ENCODE data around the gene PLEKHH1.

The PLEKHH1 gene

GRCh38 chr14:67524634-67524963 lies 8.5 kb upstream of the PLEKHH1 start:
- no peaks in the 10 kb centered on the region for H3K9me3 ChIP-seq (ENCODE audit: insufficient read depth, low read depth, low read length)
- no peak overlapping the region for H3K9ac ChIP-seq (ENCODE audit: low read depth, low read length)
- H3K36me3 ChIP-seq (ENCODE audit: insufficient read depth, low read depth, low read length), result no peaks in the 10 kb centered on the region
- H3K27ac ChIP-seq (ENCODE audit: low read length), result no peak overlapping the region
- H3K4me1 ChIP-seq (ENCODE audit: insufficient read depth, low read length), result no peaks in the 10 kb centered on the region
- peaks cover 17% of the 10 kb centered on the region; the same call in 1 of the 2 replicates for H3K27me3 ChIP-seq (ENCODE audit: insufficient read depth, low read length)
- no peak overlapping the region for H3K4me3 ChIP-seq (ENCODE audit: low read length)

DNA sequence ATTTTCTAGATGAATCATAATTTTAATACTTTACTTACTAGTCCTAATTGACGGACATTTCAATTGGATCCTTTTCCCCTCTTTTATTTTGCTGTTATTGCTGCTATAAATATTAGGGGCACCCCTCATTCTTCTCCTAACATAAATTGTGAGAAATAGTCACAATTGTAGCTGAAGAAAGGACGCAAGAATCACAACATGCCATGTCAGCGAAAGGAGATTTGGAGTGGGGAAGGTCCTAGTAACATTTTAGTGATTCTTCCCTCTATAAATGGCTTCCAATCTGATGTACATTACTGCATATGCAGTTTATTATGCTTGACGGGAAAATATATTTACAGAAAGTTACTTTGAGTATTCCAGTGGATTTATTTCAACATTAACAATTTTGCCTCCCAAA lies 7.7 kb upstream of the PLEKHH1 start:
- H3K4me3 ChIP-seq (ENCODE audit: low read length), result no peak overlapping the region
- no peaks in the 10 kb centered on the region for H3K4me1 ChIP-seq (ENCODE audit: insufficient read depth, low read length)
- H3K27ac ChIP-seq (ENCODE audit: low read length), result no peak overlapping the region
- H3K9me3 ChIP-seq (ENCODE audit: insufficient read depth, low read depth, low read length), result no peaks in the 10 kb centered on the region
- H3K27me3 ChIP-seq (ENCODE audit: insufficient read depth, low read length), result peaks cover 15% of the 10 kb centered on the region; the same call in 1 of the 2 replicates
- no peaks in the 10 kb centered on the region for H3K36me3 ChIP-seq (ENCODE audit: insufficient read depth, low read depth, low read length)
- H3K9ac ChIP-seq (ENCODE audit: low read depth, low read length), result no peak overlapping the region

GRCh38 chr14:67526181-67526580 lies 6.9 kb upstream of the PLEKHH1 start:
- Histone ChIP-seq H3K9ac (ENCODE audit: low read depth, low read length) (no peak overlapping the region), H3K4me3 (ENCODE audit: low read length) (no peak overlapping the region), H3K27me3 (ENCODE audit: insufficient read depth, low read length) (peaks cover 9% of the 10 kb centered on the region; the same call in 1 of the 2 replicates), H3K4me1 (ENCODE audit: insufficient read depth, low read length) (no peaks in the 10 kb centered on the region), H3K27ac (ENCODE audit: low read length) (no peak overlapping the region), H3K9me3 (ENCODE audit: insufficient read depth, low read depth, low read length) (no peaks in the 10 kb centered on the region), H3K36me3 (ENCODE audit: insufficient read depth, low read depth, low read length) (no peaks in the 10 kb centered on the region)

DNA sequence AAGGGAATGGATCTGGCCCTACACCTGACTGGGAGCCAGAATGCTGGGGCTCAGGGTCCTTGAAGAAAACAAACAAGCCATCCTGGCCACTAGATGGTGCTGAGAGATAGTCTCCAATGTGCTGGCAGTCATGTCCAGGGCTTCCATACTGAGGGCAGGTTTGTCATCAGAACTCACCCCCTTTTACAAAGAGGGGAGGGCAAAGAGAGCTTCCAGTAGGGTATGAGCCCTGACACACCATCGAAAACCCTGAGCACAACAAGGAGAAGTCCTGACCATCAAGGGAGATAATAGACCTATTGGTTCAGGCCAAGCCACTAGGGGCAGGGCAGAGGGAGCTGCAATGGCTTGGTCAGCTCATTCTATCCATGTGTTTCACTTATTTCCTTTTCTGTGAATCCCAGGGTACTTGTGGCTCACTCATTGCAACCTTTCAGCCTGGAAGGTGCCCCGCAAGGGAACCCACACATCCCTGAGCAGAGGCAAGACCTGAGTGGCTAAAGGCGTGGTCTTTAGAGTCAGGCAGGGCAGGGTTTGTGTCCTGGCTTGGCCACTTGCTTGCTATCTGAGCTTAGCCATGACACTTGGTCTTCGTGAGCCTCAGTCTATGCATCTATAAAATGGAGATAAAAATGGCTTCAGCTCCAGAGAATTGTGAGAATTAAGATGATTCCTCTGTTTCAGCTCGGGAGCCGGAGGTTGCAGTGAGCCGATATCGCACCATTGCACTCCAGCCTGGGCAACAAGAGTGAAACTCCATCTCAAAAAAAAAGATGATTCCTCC lies 6.2 kb upstream of the PLEKHH1 start:
- Histone ChIP-seq H3K4me3 (ENCODE audit: low read length) (no peak overlapping the region), H3K27me3 (ENCODE audit: insufficient read depth, low read length) (peaks cover 10% of the 10 kb centered on the region), H3K9ac (ENCODE audit: low read depth, low read length) (no peak overlapping the region), H3K27ac (ENCODE audit: low read length) (no peak overlapping the region), H3K4me1 (ENCODE audit: insufficient read depth, low read length) (no peaks in the 10 kb centered on the region), H3K9me3 (ENCODE audit: insufficient read depth, low read depth, low read length) (no peaks in the 10 kb centered on the region), H3K36me3 (ENCODE audit: insufficient read depth, low read depth, low read length) (no peaks in the 10 kb centered on the region)

DNA sequence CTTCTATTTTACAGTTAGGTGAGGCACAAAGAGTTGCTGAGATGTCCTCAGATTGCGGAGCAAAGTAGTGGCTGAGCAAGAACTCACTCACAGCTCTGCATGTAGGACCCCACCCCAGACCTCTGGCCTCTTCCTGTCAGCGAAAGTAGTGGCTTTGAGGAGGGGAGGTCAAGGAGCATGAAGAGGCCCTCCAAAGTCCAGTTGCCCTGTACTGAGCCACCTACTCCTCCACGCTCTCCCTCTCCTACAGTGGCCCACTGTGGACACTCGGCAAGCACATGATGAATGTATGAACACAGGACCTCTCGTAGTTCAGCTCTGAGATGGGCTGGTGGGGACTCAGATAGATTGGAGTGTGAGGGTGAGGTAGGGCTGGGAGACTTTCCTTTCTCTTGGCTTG lies 5.3 kb upstream of the PLEKHH1 start:
- Histone ChIP-seq H3K4me1 (ENCODE audit: insufficient read depth, low read length) (no peaks in the 10 kb centered on the region), H3K36me3 (ENCODE audit: insufficient read depth, low read depth, low read length) (no peaks in the 10 kb centered on the region), H3K27me3 (ENCODE audit: insufficient read depth, low read length) (peaks cover 16% of the 10 kb centered on the region), H3K9ac (ENCODE audit: low read depth, low read length) (no peak overlapping the region), H3K27ac (ENCODE audit: low read length) (no peak overlapping the region), H3K4me3 (ENCODE audit: low read length) (no peak overlapping the region), H3K9me3 (ENCODE audit: insufficient read depth, low read depth, low read length) (no peaks in the 10 kb centered on the region)

- Histone ChIP-seq H3K27ac (ENCODE audit: low read length) (no peak overlapping the region), H3K9ac (ENCODE audit: low read depth, low read length) (no peak overlapping the region), H3K27me3 (ENCODE audit: insufficient read depth, low read length) (peaks cover 16% of the 10 kb centered on the region), H3K36me3 (ENCODE audit: insufficient read depth, low read depth, low read length) (no peaks in the 10 kb centered on the region), H3K4me1 (ENCODE audit: insufficient read depth, low read length) (no peaks in the 10 kb centered on the region), H3K4me3 (ENCODE audit: low read length) (no peak overlapping the region), H3K9me3 (ENCODE audit: insufficient read depth, low read depth, low read length) (no peaks in the 10 kb centered on the region)
These were observed 4.8 kb upstream of the PLEKHH1 start for GRCh38 chr14:67528276-67528675.

DNA sequence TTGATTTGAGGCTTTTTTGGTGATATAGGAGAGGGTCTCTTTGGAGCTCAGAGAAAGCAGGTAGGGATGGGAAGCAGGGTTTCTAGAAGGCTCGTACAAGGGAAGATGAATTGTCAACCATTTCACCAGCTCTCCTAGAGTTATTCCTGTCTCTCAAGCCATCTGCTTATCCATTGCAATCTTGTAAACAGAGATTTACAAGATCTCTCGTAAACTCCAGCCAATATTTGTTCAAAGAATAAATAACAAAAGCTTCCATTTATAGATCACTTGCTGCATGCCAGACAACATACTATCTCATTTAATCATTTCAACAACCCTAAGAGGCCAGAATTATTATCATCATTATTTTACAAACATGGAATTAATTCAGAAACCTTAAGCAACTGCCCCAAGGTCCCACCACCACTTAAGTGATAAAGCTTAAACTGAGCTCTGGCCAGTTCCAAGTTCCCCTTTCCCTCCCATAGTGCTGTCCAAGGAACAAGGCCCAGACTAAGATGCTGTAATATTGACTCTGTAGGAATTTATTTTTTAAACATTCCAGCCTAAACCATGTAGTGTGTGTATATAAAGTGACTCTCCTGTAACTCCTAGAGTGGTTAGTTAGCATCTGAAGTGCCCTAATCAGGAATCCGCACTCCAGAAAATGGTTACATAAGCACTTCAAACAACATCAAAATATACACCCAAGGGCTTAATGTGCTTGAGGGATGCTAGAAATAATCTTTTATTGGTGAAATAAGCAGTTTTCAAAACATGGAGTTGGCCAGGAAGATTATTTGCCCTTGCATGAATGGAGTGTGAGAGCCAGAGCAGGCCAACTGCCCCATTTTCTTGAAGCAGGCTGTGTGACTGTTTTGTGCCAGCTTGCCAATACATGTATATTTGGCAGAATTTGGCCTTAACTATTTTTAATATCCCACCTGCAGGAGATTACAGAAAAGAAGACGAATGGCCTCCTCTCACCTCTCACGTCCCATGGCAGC lies 2.8 kb upstream of the PLEKHH1 start:
- H3K4me1 ChIP-seq (ENCODE audit: insufficient read depth, low read length), result peaks cover 3% of the 10 kb centered on the region; the same call in 1 of the 2 replicates
- H3K9ac ChIP-seq (ENCODE audit: low read depth, low read length), result no peak overlapping the region
- H3K27me3 ChIP-seq (ENCODE audit: insufficient read depth, low read length), result peaks cover 25% of the 10 kb centered on the region
- H3K36me3 ChIP-seq (ENCODE audit: insufficient read depth, low read depth, low read length), result no peaks in the 10 kb centered on the region
- no peak overlapping the region for H3K4me3 ChIP-seq (ENCODE audit: low read length)
- H3K27ac ChIP-seq (ENCODE audit: low read length), result no peak overlapping the region
- H3K9me3 ChIP-seq (ENCODE audit: insufficient read depth, low read depth, low read length), result no peaks in the 10 kb centered on the region

GRCh38 chr14:67532606-67532997 lies 488 bp upstream of the PLEKHH1 start:
- Histone ChIP-seq H3K36me3 (ENCODE audit: insufficient read depth, low read depth, low read length) (no peaks in the 10 kb centered on the region), H3K4me1 (ENCODE audit: insufficient read depth, low read length) (peaks cover 3% of the 10 kb centered on the region; the same call in 1 of the 2 replicates), H3K9me3 (ENCODE audit: insufficient read depth, low read depth, low read length) (no peaks in the 10 kb centered on the region), H3K27me3 (ENCODE audit: insufficient read depth, low read length) (peaks cover 25% of the 10 kb centered on the region), H3K27ac (ENCODE audit: low read length) (no peak overlapping the region), H3K4me3 (ENCODE audit: low read length) (peak overlapping the region; percentile 90), H3K9ac (ENCODE audit: low read depth, low read length) (peak overlapping the region; percentile 83; the same call in 1 of the 2 replicates)

DNA sequence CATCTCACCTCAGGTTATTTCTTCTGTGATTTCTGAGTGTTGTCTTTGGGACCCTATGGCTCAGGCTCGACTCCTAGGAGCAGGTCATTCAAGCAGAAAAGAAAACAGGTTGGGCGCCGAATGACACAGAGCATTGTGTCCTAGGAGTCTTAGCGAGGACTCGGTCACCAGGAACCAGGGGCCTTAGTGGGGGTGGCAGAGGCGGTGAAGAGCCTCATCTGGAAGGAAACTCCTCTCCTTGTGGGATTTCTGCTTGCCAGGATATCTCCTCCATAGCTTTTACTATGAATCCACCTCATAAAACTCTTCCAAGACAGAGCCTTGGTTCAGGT lies 630 bp downstream of the PLEKHH1 start:
- Histone ChIP-seq H3K4me1 (ENCODE audit: insufficient read depth, low read length) (peaks cover 7% of the 10 kb centered on the region; the same call in 1 of the 2 replicates), H3K36me3 (ENCODE audit: insufficient read depth, low read depth, low read length) (no peaks in the 10 kb centered on the region), H3K27me3 (ENCODE audit: insufficient read depth, low read length) (peaks cover 25% of the 10 kb centered on the region), H3K27ac (ENCODE audit: low read length) (no peak overlapping the region), H3K9ac (ENCODE audit: low read depth, low read length) (peak overlapping the region; percentile 83; the same call in 1 of the 2 replicates), H3K9me3 (ENCODE audit: insufficient read depth, low read depth, low read length) (no peaks in the 10 kb centered on the region), H3K4me3 (ENCODE audit: low read length) (peak overlapping the region; percentile 90)

DNA sequence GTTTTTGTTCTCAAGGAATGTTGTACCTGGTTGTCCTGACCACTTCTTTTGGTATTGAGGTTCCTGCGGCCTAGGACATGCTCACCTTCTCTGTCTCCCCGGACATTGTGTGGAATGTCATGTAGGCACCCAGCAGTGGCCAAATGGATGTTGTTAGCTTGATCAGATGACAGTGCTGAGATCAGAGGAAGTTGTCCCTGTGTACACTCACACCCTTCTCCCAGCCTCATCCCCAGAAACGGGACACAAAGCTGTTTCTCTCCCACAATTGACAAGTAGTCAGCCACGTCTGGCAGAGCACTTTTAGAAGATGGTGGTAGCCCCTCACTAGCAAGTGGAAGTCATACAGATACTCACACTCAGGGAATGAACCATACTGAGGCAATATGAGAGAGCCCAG lies 3.0 kb downstream of the PLEKHH1 start:
- H3K9ac ChIP-seq (ENCODE audit: low read depth, low read length), result no peak overlapping the region
- no peak overlapping the region for H3K27ac ChIP-seq (ENCODE audit: low read length)
- H3K9me3 ChIP-seq (ENCODE audit: insufficient read depth, low read depth, low read length), result no peaks in the 10 kb centered on the region
- no peaks in the 10 kb centered on the region for H3K36me3 ChIP-seq (ENCODE audit: insufficient read depth, low read depth, low read length)
- peaks cover 20% of the 10 kb centered on the region for H3K27me3 ChIP-seq (ENCODE audit: insufficient read depth, low read length)
- H3K4me3 ChIP-seq (ENCODE audit: low read length), result no peak overlapping the region
- H3K4me1 ChIP-seq (ENCODE audit: insufficient read depth, low read length), result peaks cover 23% of the 10 kb centered on the region; the same call in 1 of the 2 replicates

DNA sequence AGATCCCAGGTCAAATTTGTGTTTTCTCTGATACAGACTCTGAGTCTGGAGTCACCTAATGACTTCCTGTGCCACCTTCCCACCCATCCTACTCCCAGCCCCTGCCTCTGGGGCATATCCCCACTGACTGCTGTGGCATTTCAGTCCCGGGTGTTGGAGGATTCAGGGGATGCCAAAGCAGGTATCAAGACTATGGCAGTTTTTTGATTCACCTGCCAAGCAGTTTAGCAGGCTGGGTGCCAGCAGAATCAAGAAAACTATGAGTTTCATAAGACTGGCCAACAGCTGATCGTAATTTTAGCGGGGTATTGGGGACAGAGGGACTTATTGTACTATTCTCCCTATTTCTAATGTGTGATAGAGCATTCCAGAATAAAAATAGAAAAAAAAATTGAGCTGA lies 4.6 kb downstream of the PLEKHH1 start:
- Histone ChIP-seq H3K9ac (ENCODE audit: low read depth, low read length) (no peak overlapping the region), H3K4me3 (ENCODE audit: low read length) (no peak overlapping the region), H3K36me3 (ENCODE audit: insufficient read depth, low read depth, low read length) (no peaks in the 10 kb centered on the region), H3K27ac (ENCODE audit: low read length) (no peak overlapping the region), H3K9me3 (ENCODE audit: insufficient read depth, low read depth, low read length) (no peaks in the 10 kb centered on the region), H3K27me3 (ENCODE audit: insufficient read depth, low read length) (peaks cover 10% of the 10 kb centered on the region; the same call in 1 of the 2 replicates), H3K4me1 (ENCODE audit: insufficient read depth, low read length) (peaks cover 31% of the 10 kb centered on the region; the same call in 1 of the 2 replicates)

Data from iPS-20b (cell line).